GM21390 (cell line): Measurements from ENCODE around the gene CLEC11A.
"Not testable (repeated sequence)": the region's sequence is repeated elsewhere in the genome, so short reads cannot be mapped to it uniquely, and the experiment has no call there.

ENCODE experiments used
- ATAC-seq: cut with Tn5 transposase; IDR thresholded peaks from one replicate; pipeline ENCODE4 v1.9.1; 2021; ENCODE audit not compliant: unreplicated experiment

The CLEC11A gene

GRCh38 chr19:50753879-50754278 is 30.7 kb downstream of the CLEC11A start:
- ATAC-seq = no peak

GRCh38 chr19:50756244-50756643 is 33.1 kb downstream of the CLEC11A start:
- ATAC-seq = not testable (repeated sequence)

- ATAC-seq = not testable (repeated sequence)
These were observed 34.5 kb downstream of the CLEC11A start for GRCh38 chr19:50757624-50758023.

DNA sequence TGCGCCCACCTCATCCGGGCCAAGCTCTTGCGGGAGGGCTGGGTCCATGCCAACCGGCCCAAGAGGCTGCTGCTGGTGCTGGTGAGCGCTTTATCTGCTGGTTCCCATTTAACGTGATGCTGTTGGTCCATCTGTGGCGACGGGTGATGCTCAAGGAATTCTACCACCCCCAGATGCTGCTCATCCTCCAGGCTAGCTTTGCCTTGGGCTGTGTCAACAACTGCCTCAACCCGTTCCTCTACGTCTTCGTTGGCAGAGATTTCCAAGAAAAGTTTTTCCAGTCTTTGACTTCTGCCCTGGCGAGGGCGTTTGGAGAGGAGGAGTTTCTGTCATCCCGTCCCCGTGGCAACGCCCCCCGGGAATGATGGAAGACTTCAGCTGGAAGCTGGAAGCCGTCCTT is 35.9 kb downstream of the CLEC11A start:
- ATAC-seq = not testable (repeated sequence)

GRCh38 chr19:50759886-50760285 is 36.7 kb downstream of the CLEC11A start:
- no peak for ATAC-seq

DNA sequence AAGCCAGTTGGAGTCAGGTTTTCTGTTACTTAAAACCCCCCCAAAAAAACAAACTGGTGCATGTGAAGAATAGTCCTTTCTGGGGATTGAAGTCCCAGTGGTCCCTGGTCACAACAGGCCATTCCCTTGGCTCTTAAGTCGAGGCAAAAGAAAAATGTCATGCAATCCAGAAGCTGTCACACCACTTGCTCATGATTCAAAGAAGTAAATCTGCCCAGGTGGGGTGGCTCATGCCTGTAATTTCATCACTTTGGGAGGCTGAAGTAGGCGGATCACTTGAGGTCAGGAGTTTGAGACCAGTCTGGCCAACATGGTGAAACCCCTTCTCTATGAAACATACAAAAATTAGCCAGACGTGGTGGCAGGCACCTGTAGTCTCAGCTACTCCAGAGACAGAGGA is 38.3 kb downstream of the CLEC11A start:
- ATAC-seq = not testable (repeated sequence)

DNA sequence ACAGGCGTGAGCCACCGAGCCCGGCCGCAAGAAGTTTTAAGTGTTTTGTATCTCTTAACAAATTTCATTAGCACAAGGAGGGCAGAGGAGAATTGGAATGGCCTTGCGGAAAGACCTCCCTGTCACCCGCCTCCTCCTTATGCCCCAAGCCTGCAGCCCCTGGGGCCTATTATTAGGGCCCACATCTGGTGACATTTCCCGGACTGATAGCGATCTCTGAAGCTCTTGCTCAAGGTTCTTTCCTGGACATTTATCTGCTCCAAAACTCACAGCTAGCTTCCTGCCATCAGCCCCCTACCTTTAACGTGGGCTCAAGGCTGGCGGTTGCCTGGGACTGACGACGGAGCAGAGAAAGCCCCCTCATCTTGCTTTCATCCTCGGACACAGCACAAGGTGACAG is 40.4 kb downstream of the CLEC11A start:
- ATAC-seq = not testable (repeated sequence)

GRCh38 chr19:50764409-50764808 is 41.2 kb downstream of the CLEC11A start:
- no peak for ATAC-seq

- not testable (repeated sequence) for ATAC-seq
These were observed 43.6 kb downstream of the CLEC11A start for GRCh38 chr19:50766746-50767145.

DNA sequence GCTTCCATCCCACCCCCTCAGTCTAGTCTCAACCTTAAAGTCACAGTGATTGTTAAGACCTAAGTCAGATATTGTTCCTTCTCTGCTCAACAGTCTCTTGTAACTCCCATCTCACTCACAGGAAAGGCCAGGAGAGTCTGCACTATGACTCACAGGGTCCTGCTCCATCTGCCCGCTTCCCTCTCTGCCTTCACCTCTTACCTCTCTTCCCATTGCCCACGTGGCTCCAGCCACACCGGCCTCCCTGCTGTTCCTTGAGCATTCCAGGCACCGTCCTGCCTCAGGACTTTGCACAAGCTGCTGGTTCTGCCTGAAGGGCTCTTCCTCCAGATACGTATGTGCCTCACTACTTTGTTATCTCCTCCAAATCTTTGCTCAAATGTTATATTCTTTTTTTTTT is 44.1 kb downstream of the CLEC11A start:
- ATAC-seq = not testable (repeated sequence)

- ATAC-seq = no peak
These were observed 45.1 kb downstream of the CLEC11A start for GRCh38 chr19:50768277-50768676.

GRCh38 chr19:50770164-50770563 is 47.0 kb downstream of the CLEC11A start, which contains the start of gene GPR32:
GPR32 (plus strand) TSS chr19:50770464; CDS start chr19:50770601, 137 bp downstream.
- ATAC-seq = not testable (repeated sequence)

GRCh38 chr19:50770888-50771287 is 47.7 kb downstream of the CLEC11A start:
- ATAC-seq = no peak

DNA sequence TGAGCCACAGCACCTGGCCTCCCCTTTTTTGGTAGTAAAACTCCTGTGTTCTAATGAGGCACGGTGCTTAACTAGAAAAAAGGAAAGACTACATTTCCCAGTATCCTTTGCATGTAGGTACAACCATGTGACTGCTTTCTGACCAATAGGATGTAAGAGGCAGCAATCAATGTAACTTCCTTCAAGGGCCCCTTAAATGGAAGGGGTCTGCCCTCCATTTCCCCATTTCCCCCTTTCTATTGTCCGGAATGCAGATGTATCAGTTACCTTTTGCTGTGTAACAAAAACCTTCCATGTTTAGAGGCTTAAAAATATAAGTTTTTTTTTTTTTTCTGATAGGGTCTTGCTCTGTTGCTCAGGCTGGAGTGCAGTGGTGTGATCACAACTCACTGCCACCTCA is 49.3 kb downstream of the CLEC11A start:
- no peak for ATAC-seq

- not testable (repeated sequence) for ATAC-seq
These were observed 49.7 kb downstream of the CLEC11A start for GRCh38 chr19:50772912-50773311.

DNA sequence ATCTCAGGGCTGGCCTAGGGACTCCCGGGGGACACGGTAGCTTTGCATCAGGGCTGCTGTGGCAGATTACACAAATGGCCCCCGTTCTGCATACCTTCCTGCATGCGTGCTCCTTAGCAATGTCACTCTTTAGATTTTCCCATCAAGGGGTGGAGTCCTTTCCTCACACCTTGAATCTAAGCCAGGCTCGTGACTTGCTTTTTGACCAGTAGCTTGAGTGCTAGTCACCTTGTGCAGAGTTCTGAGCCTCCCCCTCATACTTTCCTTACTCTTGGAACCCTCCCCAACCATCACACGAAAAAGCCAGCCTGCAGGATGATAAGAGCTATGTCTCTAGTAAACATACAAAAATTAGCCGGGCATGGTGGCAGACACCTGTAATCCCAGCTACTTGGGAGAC is 50.3 kb downstream of the CLEC11A start:
- not testable (repeated sequence) for ATAC-seq
